HG02610 (cell line): ENCODE measurements around the gene AFTPH.
A peak's percentile ranks its signal among the peaks of the same experiment; 100 is the strongest.

Experiments
- ATAC-seq: cut with Tn5 transposase; IDR thresholded peaks from one replicate; pipeline ENCODE4 v1.9.1; 2021; ENCODE audit warnings: mild to moderate bottlenecking, moderate library complexity; ENCODE audit not compliant: unreplicated experiment

Gene AFTPH

DNA sequence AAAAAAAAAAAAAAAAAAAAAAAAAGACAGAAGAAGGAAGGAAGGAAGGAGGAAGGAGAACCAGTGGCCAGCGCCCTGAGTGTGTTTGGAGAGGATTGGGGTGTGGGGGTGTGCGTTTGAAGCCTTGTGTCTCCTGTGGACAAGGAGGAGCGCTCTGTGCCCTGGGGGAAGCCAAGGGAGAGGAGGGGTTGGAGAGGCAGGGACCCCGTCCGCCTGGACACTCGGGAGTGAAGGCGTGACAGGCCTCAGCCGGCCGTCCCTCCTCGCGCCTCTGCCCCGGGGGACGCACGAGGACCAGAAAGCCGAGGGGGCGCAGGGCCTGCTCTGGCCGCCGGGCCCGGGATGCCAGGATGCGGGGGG is 84.7 kb downstream of the AFTPH start:
- no peak for ATAC-seq

DNA sequence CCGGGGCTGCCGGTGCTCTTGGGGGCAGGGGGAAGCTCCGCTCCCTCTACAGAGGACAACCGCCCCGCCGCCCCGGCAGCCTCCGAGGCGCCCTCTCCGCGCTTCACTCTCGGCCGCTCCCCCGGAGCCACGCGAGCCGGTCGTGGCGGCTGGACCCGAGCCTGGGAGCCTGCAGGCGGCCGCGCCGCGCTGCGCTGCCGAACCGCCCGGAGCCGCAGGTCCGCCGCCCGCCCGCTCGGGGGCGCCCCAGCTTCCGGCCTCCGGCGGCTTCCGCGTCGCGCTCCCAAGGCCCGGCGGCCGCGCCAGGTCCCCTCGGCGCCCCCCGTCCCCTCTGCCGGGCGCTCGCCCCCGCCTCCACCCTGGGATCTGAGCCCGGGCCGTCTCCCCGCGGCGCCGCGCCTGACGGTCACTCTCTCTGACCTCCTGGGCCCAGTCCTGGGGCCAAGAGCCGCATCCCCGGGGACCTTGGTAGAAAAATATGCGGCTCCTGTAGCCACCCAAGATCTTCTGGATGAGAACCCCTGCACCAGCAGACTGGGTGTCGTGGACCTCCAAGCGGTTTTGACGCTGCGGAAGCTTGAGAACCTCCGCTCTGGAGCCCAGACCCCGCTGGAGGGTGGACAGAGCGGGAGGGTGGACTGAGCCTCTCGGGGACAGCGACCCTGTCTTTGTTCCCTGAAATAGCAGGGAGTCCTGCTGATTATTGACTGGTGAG is 85.3 kb downstream of the AFTPH start:
- peak; percentile 20 for ATAC-seq

DNA sequence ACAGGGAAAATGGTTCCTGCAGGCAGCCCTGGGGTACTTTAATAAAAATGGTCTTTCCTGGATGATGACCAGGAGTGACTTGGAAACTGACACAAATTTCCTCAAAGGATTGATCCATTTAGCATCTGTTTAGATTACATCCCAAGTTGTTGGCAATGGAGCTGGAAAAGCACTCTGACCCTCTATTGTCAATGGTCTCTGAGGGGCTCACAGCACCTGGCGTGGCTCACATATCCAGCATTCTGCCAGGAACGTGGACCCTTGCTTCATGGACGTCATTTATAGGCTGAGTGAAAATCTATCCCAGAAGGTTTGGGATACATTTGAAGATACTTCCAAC is 85.8 kb downstream of the AFTPH start:
- ATAC-seq: no peak

DNA sequence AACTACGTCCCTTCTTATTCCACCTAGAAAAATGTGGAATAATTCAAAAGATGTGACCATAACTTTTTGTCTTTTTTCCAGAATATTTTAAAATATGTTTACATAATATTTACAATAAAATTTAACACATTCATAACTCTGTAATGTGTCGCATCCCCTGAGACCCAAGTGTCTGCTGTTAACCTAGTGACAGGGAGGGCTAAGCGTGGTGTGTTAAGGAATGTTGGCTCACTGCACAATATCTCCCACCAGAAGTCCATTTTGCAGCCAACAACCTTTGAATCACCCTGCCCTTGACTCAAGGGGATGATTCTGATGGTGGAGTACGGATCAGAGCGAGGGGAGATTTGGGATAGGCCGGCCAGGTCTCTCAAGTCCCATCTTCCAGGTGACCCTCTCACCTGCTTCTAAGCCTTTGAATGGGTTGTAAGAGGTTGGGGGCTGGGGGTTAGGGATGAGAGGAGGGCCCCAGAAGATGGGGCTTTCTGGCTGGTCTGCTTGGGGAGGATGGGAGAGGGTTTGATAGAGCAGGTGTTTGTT is 86.3 kb downstream of the AFTPH start:
- no peak for ATAC-seq

DNA sequence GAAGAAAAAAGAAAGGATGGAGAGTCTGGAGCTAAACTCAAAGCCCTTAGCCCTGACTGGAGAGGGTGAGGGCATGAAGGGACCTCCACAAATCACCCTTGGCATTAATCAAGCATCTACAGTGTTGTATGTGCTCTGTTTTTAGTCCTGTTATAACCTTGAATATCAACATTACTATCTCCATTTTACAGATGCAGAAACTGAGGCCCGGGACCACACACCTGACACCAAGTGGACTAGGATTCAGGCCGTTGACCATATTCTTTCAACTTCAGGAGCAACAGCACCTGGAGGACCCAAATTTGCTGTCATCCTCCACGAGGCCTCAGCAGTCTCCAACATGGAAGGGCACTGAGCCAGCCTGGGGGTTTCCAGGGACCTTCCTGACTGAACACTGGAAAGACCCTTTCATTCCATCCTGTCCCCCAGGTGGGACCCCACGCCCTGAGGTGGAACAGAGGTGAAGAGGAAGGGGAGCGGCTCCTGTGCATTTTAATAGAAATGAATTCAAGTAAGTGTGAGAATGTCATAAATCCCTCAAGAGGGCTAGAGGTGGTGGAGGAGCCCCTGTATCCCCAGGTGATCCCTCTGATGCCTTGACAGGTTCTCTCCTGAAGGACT is 88.6 kb downstream of the AFTPH start:
- no peak for ATAC-seq

DNA sequence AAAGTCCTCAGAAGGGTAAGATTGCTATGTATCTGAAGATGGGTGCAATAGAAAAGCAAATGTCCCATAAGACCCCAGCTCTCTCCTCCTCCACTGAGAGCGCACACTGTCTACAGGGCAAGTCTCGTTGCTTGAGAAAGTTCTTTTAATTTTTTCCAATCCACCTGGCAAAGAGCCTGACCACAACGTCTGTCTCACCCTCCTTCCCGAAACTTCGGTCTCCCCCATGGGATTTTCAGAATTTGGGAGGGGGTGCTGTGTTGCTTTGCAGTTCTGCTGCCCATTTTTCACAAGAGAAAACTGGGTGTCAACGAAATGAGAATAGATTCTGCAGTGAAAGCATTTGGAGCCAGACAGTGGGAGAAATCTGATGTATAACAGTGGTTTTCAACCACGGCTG is 89.1 kb downstream of the AFTPH start:
- no peak for ATAC-seq

DNA sequence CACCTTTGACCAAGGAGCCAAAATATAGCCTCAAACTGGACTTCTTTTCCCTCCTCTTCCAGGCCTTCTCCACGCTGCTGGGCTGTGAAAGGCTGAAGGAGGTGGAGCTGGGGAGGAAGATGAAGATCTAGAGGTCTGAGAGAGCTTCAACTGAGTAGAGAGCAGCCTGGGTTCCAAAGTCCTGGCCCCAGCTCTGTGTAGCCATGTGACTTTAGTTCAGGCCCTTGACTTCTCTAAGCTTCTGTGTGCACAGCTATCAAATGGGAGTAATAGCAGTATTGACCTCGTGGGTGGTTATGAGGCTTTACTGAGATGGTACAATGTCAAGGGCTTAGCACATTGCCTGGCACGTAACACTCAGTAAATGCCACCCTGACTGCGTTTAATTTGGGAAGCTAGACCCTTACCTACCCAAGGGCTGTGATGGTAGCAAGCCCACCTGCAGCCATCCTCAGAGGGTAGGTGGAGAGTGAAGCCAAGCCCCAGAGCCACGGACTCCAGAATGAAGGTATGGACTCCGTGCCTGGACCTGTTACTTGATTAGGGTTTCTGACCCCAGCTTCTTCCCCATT is 91.2 kb downstream of the AFTPH start:
- no peak for ATAC-seq

DNA sequence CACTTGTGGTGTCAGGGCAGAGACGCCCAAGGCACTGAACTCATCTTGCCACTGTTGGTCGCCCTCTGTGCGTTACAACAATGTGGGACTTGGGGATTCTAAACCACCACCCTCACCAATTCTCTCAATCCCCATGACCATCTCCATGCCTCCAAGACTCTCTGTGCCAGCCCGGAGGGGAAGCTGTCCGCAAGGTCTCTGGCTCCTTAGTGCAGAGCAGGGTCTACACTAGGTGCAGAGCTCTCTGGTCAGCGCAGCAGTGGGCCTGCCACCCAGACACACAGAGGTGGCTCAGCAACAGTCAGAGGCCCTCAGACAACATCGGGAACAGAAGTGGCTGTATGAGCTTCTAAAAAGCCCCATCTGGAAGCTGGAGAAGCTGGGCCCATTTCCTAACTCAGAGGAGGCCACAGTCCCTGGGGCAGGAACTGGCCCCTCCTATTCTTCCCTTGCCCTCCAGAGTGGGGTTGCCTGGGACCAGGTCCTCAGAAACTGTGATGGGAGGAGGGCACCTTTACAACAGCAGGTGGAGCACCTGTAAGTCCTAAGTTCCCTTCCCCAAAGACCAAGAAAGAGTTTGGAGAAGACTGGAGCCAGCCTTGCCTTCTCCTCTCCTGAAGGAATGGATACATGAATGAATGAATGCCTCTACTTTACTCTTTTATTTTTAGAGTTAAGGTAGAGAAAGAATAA is 91.9 kb downstream of the AFTPH start:
- no peak for ATAC-seq

DNA sequence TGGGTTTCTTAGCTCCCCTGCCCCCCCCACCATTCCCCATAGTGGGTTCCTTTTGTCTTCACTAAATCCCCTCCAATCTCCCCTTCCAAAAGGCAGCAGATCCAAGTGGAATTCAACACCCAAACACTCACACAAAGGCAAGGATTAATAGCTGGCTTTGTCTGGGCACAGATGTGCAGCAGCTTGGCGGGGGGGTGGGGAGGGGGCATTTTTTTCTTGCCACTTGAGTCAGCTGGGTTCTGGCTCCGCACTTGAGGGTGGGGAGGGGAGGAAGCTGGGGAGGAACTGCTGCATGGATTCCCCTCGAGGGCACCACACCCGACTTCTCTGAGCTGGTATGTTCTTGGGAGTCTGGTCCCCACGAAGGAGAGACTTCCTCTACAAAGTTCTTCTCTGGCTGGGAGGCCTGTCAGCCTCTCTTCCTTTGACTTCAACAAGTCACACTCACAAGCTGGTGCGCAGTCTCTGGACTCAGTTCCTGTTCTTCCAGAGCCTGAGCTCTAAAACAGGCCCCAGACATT is 93.6 kb downstream of the AFTPH start:
- ATAC-seq: no peak

DNA sequence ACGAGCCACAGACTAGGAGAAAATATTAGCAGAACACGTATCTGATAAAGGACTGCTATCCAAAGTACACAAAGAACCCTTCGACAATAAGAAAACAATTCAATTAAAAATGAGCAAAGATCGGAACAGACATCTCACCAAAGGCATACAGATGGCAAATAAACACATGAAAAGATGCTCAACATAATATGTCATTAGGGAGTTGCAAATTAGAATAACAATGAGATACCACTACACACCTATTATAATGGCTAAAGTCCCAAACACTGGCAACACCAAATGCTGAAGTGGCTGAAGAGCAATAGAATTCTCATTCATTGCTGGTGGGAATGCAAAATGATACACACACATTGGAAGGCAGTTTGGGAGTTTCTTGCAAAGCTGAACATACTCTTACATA is 96.5 kb downstream of the AFTPH start:
- ATAC-seq: no peak

DNA sequence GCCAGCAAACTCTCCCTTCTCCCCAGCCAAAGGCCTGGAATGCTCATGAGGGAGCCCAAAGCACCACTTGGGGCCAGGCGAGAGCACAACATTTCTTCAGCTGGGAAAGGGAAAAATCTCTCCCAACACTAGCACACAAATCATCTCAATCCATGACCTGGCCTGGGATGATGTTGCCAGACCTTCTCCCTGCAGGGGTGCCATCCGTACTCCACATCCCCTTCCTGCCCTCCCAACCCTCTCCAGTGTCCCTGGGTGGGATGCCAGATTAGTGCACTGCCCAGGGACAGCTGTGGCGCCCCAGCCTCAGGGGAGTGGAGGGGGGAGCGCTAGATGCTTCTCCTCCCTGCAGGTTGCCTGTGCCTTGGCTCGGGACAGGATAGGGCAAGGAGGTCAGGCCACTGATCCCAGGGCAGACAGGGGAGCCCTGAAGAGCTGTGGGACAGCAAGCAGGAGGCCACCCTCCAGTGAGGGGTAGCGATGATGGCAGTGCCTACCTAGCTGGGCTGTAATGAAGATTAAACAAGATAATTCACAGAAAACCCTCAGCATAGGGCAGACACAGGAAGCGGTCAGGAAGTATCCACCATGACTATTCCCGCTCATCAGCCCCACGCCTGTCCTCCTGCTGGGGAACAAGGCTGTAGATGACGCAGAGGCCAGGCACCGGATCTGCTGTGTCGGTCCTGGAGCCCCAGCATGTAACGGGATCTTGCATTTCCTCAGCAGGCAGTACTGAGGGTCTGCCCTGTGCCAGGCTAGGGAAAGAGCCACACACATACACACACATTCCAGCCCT is 98.5 kb downstream of the AFTPH start:
- no peak for ATAC-seq

DNA sequence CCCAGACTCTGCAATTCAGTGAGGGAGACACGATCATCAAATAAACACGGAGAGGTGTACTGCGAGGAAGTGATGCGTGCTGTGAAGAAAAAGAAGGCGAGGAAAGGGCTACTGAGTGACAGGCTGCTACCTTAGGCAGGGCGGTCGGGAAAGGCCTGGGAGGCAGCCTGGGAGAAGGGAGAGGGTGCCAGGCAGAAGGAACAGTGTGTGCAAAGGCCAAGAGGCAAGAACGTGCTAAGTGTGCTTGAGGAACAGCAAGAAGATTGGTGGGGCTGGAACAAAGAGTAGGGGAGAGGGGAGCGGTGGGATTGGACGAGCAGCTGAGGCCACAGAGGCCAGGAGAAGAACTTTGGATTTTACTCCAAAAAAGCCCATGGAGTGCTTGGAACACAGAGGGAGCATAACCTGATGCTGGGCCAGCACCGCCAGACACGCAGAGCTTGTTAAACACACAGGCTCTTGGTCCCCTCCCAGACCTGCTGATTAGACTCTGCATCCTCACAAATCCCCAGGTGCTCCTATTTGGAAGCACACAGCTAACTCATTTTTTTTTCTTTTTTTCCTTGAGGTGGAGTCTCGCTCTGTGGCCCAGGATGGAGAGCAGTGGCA is 99.2 kb downstream of the AFTPH start:
- ATAC-seq: no peak

DNA sequence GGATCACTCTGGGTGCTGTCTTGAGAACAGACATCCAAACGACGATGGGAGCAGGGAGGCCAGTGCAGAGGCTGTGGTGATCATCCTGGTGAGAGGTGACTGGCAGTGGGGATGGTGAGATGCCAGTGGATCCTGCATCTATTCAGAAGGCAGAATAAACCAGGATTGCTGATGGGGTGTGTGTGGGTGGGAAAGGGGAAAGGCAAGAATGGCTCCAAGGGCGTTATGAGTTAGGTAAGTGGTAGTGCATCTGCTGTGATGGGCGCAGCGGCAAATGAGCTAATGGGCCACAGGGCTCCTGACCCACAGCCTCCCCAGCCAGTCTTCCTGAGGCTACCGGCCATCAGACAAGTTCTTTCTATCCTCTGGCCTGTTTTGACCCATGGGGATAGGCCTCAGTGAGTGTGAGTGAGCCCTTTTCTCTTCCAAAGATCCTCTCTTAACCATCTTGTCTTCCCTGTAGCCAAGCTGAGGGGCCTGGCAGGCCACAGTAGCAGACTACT is 100.0 kb downstream of the AFTPH start:
- ATAC-seq: no peak

DNA sequence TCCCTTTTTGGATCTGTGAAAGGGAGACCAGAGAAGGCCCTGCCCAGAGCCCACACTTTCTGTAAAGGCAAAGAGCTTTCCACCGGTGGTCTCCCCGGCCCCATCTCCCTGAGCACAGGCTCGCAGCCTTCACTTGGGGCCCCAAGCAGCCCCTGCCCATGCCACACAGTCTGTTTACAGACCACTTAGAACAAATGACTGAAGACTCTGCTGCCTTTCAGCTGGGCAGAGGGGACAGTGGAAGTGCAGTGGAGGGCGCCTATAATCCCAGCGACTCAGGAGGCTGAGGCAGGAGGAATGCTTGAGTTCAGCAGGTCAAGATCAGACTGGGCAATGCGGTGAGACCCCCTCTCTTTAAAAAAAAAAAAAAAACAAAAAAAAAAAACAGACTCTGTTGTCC is 100.7 kb downstream of the AFTPH start:
- no peak for ATAC-seq

DNA sequence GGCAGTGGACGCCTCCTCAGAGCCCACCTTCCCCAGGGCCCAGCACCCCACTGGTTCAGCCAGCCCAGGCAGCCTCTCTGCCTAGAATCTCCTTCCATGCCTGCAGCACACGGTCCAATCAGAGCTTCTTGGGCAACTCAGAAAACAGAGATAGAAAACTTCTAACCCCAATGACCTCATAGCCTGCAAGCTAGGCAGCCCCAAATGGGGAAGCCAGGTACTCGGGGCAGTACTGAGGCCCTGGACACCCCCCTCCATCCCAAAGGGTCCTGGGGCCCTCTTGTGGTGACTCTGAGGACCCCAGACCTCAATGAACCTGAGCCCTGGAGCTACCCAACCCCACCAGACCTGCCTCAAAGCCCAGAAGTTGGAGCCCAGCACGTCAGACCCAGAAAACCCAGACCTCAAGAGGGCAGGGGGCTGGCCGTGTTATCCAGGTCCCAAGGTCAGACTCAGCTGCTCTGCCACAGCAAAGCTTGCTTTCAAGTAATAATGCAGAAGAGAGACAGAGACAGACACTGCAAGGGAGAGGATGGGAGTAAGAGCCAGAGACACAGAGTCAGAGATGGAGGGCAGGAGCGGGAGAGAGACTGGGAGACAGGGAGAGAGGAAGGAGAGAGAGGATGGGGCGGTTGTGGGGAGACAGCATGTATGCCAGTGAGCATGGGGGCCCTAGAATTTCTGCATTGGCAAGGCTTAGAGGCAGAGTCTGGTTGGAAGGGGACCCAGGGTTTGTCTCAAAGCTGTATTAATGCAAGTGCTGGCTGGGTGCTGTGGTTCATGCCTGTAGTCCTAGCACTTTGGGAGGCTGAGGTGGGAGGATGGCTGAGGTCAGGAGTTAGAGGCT is 101.4 kb downstream of the AFTPH start:
- ATAC-seq: no peak

DNA sequence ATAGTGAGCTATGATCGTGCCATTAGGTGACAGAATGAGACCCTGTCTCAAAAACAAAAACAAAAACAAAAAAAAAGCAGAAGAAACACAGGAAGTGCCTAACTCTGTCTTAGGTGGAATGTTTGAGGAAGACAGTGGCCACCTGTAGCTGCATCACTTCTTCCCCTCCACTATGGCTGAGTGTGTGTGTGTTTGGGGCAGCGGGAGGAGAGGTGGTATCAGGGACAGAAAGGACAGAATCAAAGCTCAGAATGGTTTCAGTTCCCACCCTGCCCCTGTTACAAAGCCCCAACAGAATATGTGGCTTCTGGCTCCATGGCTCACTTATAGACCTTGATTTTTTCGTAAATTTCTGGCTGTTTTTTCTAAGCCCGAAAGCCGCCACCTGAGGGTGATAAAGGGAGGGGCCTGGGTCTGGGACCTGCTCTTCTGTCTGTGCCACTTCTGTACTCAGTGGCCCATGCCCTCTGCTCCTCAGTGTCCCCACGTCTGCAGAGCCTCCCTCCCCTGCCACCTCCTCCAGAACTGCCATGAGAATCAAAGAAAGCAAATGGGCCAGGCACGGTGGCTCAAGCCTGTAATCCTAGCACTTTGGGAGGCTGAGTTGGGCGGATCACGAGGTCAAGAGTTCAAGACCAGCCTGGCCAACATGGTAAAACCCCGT is 102.2 kb downstream of the AFTPH start:
- ATAC-seq: no peak

DNA sequence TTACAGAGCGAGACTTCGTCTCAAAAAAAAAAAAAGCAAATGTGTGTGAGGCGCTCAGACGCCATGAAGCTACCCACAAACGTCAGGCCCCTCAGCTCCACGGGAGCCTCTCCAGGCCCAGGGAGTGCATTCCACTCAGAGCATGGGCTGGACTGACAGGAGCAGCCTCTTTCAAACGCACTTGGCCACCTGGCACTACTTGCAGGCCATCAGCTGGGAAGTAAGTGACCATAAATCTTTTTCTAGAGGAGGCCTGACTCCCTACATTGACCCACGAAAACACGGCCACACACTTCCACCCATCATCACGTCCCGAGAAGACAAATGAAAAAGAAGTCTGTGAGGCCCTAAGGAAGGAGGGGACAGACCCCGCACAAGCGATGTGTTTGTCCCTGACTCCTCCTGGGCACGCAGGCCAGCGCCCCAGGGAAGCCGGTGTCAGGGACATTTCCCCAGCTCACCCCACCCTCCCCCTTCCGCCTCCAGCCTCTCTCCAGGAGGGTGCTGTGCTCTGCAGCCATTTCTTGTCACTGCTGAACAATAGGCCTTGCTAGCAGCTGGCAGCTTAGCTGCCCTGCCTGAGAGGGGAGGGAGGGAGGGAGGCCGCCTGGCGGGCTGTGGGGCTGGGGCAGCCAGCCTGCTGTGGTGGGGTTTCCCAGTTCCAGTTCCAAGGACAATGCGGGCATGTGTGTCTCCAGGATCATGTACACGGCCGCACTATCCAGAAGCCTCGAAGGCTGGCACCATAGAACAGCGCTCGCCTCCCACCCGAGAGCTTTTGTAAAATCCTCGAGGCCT is 103.0 kb downstream of the AFTPH start:
- no peak for ATAC-seq
